Right lobe of liver (tissue), 4 donors: ENCODE results near the gene AIG1.

Experiments
- POLR2A ChIP-seq: fragments of 450-650 bp; IDR thresholded peaks from one replicate; pipeline ENCODE4 v1.6.1; 2017; ENCODE audit warnings: antibody characterized with exemption, mild to moderate bottlenecking
- TF ChIP-seq, protein P1 (sequence below), 4 donors: fragments of 200-600 bp in 3 of 4; fragments of 450-650 bp in 1 of 4; IDR thresholded peaks; one replicate each; pipeline versions ENCODE4 v1.5.1 to v1.8.0; 2016 to 2022; ENCODE audit warnings: antibody characterized with exemption in 4 of 4, mild to moderate bottlenecking in 2 of 4
- donor health status: DM: no; HTN: no; CAD: no.
- donor health status: DM: no; HTN: no; CAD: no.
- donor health status: DM: no; HTN: yes; CAD: no.

DNA sequence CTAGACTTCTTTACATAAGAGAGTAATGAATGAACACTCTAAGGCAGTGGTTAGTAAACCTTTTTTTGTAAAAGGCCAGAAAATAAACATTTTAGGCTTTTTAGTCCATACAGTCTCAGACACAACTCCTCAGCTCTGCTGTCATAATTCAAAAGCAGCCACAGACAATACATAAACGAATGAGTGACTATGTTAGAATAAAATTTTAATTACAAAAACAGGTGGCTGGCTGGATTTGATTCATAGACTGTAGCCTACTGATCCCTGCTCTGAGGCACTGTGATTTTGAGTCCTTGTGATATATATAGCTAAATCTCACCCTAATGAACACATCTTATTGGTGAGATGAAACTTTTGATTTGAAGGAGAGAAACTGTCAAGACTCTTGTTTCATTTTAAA, 155.1 kb downstream of the AIG1 start:
- TF ChIP-seq, protein P1, sequence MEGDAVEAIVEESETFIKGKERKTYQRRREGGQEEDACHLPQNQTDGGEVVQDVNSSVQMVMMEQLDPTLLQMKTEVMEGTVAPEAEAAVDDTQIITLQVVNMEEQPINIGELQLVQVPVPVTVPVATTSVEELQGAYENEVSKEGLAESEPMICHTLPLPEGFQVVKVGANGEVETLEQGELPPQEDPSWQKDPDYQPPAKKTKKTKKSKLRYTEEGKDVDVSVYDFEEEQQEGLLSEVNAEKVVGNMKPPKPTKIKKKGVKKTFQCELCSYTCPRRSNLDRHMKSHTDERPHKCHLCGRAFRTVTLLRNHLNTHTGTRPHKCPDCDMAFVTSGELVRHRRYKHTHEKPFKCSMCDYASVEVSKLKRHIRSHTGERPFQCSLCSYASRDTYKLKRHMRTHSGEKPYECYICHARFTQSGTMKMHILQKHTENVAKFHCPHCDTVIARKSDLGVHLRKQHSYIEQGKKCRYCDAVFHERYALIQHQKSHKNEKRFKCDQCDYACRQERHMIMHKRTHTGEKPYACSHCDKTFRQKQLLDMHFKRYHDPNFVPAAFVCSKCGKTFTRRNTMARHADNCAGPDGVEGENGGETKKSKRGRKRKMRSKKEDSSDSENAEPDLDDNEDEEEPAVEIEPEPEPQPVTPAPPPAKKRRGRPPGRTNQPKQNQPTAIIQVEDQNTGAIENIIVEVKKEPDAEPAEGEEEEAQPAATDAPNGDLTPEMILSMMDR (IDR thresholded peaks at IDR 0.05) = no peak
- no peak for TF ChIP-seq POLR2A
